Inferior parietal cortex (tissue), 1 donor: ENCODE results near the gene ZDHHC8.
A peak's percentile ranks its signal among the peaks of the same experiment; 100 is the strongest.

ENCODE experiments used
- DNase-seq: peaks from one replicate; pipeline ENCODE4 v3.0.0-alpha.2; 2016; ENCODE audit errors: extremely low spot score

ZDHHC8 gene

GRCh38 chr22:20114506-20115475 lies 16.8 kb upstream of the ZDHHC8 start:
- no peak for DNase-seq

GRCh38 chr22:20115691-20116375 lies 15.8 kb upstream of the ZDHHC8 start, which contains the start of gene RANBP1:
TSS of gene RANBP1 (plus strand) at chr22:20116104. CDS start at chr22:20116185, 81 bp downstream.
- DNase-seq = no peak

- no peak for DNase-seq
These were observed 15.1 kb upstream of the ZDHHC8 start for GRCh38 chr22:20116376-20116950.

- DNase-seq = peak; percentile 100
These were observed 14.5 kb upstream of the ZDHHC8 start, which contains the start of gene TRMT2A for GRCh38 chr22:20116951-20117632. TSS of gene TRMT2A (minus strand) at chr22:20117226. CDS start at chr22:20116906, 320 bp downstream.

- no peak for DNase-seq
These were observed 13.8 kb upstream of the ZDHHC8 start for GRCh38 chr22:20117633-20118299.

- no peak for DNase-seq
These were observed 13.1 kb upstream of the ZDHHC8 start for GRCh38 chr22:20118300-20119020.

GRCh38 chr22:20121856-20122415 lies 9.7 kb upstream of the ZDHHC8 start:
- no peak for DNase-seq

GRCh38 chr22:20123366-20124082 lies 8.1 kb upstream of the ZDHHC8 start:
- DNase-seq = no peak

- DNase-seq = no peak
These were observed 7.4 kb upstream of the ZDHHC8 start for GRCh38 chr22:20124083-20124787.

- no peak for DNase-seq
These were observed 6.1 kb upstream of the ZDHHC8 start for GRCh38 chr22:20125201-20126174.

- DNase-seq = no peak
These were observed 5.1 kb upstream of the ZDHHC8 start for GRCh38 chr22:20126284-20127029.

GRCh38 chr22:20127318-20127868 lies 4.2 kb upstream of the ZDHHC8 start:
- no peak for DNase-seq

GRCh38 chr22:20127869-20128618 lies 3.6 kb upstream of the ZDHHC8 start:
- DNase-seq = no peak

- no peak for DNase-seq
These were observed 3.0 kb upstream of the ZDHHC8 start for GRCh38 chr22:20128619-20128901.

GRCh38 chr22:20128902-20129746 lies 2.5 kb upstream of the ZDHHC8 start:
- DNase-seq = peak; percentile 47
